ENCODE results near the gene GDPD4.

Gene GDPD4

GRCh38 chr11:77187776-77188632, 113.5 kb downstream of the GDPD4 start:
- no peak for DNase-seq

- no peak for DNase-seq
Observed at GRCh38 chr11:77187111-77187750, 114.3 kb downstream of the GDPD4 start.

GRCh38 chr11:77186302-77186701, 115.2 kb downstream of the GDPD4 start:
- no peak for DNase-seq

DNA sequence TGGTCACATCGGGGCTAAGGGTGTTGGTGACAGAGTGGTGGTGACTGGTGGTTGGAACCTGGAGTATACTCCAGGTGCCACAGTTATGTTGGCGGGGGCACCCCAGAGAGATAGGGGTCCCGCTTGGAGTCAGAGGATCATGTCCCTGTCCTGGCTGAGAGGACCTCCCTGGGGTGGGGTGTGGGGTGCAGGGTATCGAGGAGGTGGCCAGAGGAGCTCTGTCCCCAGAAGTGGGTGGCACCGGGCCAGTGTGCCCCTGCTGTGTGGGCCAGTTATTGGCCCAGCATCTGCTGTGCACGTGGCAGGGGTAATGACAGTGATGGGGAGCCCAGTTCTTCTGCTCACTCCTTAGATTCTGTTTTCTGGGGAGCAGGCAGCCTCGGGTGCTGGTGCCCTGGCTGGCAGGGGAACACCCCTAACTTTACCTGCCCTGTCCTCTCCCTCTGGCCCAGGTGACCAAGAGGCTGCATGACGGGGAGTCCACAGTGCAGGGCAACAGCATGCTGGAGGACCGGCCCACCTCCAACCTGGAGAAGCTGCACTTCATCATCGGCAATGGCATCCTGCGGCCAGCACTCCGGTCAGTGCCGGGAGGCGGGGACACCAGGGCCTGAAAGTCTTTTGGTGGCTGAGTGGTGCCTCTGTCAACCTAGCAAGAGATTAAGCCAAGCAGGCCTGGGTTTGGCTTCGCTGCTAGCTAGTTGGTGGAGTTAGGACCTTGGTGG, 117.2 kb downstream of the GDPD4 start:
- DNase-seq = no peak

DNA sequence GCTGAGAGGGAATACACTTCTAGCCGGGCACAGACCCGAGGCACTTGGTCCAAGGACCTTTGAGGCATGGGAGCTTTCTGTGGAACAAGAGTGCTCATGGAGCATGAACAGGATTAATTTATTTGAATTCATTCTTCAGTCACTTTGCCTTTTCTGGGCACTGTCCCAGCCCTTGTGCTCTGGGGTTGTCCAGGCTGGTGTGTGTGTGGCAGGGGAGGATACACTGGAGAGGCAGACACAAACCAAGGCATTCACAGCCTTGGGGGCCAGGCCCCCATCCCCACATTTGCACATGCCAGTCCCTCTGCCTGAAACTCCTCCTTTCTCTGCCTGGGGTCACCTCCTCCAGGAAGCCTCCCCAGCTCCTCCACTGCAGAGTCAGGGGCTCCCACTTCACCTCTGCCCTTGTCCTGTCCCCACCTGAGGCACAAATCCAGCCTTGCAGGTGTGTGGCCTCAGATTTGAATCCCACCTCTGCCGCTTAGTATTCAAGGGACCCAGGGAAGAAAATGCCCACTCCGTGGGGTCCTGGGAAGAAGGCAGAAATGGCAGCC, 118.0 kb downstream of the GDPD4 start:
- DNase-seq = no peak

DNA sequence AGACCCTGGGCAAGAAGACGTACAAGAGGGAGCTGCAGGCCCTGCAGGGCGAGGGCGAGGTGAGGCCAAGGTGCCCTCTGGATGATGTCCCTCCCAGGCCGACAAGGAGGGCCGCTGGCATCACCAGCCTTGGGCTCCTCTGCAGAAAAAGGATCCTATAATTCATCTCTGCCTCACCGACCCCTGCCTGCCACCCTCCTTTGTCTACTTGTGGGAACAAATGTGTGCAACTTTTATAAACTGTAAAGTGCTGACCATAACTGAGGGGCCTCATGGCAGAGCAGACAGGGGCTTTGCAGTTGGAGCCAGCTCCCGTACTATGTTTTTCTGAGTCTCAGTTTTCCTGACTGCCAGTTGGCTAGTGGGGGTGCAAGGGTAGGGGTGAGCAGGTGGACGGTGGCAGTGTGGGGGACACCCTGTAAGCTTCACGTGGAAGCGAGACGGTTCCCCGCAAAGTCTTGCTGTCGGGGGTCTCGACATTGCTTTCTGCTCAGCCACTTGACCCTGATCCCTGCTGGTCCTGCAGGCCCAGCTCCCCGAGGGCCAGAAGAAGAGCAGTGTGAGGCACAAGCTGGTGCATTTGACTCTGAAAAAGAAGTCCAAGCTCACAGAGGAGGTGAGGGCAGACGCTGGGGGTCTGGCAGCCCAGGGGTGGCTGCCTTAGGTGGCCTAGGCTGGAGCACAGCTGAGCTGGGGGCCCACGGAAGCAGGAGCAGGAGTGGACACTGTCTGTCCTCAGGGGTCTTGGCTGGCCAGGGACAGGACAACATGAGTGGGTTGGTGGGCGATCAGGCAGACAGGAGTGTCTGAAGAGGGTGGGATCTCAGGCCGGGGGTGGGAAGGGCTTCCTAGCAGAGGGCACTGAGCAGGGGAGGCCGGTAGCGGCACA, 118.7 kb downstream of the GDPD4 start:
- DNase-seq = no peak

DNA sequence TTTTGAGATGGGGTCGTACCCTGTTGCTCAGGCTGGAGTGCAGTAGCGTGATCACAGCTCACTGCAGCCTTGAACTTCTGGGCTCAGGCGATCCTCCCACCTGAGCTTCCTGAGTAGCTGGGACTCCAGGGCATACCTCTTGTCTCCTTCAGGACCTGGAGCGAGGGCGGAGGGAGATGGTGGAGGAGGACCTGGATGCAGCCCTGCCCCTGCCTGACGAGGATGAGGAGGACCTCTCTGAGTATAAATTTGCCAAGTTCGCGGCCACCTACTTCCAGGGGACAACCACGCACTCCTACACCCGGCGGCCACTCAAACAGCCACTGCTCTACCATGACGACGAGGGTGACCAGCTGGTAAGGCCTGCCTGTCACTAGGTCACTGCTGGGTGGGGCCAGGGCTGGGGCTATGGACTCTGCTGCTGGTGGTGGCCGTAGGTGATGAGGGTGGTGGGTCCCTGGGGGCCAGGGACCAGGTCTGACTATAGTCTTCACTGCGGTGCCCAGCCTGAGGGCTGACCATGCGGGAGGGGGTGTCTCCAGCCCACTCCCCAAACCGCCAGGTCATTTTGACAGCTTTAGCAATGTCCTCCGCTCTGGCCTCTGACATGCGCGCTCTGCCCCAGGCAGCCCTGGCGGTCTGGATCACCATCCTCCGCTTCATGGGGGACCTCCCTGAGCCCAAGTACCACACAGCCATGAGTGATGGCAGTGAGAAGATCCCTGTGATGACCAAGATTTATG, 119.5 kb downstream of the GDPD4 start:
- no peak for DNase-seq

GRCh38 chr11:77181226-77181625, 120.3 kb downstream of the GDPD4 start:
- no peak for DNase-seq

- DNase-seq = no peak
Observed at GRCh38 chr11:77180346-77180745, 121.1 kb downstream of the GDPD4 start.

GRCh38 chr11:77179681-77180080, 121.8 kb downstream of the GDPD4 start:
- DNase-seq = no peak

- DNase-seq = no peak
Observed at GRCh38 chr11:77179048-77179447, 122.4 kb downstream of the GDPD4 start.

GRCh38 chr11:77178150-77178549, 123.3 kb downstream of the GDPD4 start:
- DNase-seq = no peak

DNA sequence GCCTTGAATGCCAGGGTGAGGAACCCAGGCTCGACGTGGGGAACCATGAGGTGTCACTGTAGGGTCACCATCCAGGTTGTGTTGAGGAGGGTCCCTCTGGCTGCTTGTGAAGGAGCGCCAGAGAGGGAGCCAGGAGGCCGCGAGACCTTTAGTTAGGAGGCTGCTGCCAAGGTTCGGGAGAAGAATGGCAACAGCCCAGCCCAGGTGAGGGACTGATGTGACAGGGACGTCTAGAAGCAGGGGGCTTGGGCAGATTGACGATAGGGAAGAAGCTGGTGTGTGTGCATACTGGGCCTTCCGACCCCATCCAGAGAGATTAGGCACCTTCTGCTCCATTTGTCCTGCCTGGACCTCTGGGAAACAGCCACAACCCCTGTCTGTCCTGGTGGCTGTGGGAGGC, 124.5 kb downstream of the GDPD4 start:
- no peak for DNase-seq

- DNase-seq = no peak
Observed at GRCh38 chr11:77175869-77176539, 125.5 kb downstream of the GDPD4 start.

- no peak for DNase-seq
Observed at GRCh38 chr11:77175021-77175842, 126.3 kb downstream of the GDPD4 start.

DNA sequence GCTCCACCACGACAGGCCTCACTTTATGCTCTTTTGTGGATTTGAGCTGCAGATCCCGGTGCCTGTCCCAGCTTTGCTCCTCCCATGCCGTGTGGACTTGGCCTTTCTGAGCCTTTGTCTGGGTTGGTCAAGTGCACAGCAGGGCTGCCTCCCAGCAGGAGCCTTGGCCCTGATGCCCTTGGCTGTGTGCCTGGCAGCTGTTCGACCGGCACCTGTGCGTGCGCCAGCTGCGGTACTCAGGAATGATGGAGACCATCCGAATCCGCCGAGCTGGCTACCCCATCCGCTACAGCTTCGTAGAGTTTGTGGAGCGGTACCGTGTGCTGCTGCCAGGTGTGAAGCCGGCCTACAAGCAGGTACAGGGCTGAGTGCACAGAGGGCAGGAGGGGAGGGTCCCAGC, 126.9 kb downstream of the GDPD4 start:
- no peak for DNase-seq

DNA sequence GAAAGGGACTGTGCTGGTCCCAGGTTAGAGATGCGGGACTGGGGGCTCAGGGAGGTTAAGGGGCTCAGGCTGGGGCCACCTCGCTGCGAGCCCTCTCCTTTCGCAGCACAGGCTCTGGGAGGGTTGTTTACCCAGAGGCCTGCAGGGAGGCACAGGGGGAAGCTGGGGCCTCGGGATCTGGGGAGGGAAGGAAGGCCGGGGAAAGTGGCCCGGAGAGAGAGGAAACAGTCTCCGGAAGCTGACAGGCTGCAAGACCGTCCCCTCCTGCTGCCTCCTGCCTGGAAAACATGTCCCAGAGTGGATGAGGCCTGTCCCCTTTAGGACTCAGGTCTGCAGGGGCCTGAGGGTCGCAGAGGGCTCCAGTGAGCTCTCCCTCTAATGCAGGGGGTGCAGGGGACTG, 128.0 kb downstream of the GDPD4 start:
- no peak for DNase-seq

GRCh38 chr11:77172666-77172982, 128.9 kb downstream of the GDPD4 start:
- no peak for DNase-seq

DNA sequence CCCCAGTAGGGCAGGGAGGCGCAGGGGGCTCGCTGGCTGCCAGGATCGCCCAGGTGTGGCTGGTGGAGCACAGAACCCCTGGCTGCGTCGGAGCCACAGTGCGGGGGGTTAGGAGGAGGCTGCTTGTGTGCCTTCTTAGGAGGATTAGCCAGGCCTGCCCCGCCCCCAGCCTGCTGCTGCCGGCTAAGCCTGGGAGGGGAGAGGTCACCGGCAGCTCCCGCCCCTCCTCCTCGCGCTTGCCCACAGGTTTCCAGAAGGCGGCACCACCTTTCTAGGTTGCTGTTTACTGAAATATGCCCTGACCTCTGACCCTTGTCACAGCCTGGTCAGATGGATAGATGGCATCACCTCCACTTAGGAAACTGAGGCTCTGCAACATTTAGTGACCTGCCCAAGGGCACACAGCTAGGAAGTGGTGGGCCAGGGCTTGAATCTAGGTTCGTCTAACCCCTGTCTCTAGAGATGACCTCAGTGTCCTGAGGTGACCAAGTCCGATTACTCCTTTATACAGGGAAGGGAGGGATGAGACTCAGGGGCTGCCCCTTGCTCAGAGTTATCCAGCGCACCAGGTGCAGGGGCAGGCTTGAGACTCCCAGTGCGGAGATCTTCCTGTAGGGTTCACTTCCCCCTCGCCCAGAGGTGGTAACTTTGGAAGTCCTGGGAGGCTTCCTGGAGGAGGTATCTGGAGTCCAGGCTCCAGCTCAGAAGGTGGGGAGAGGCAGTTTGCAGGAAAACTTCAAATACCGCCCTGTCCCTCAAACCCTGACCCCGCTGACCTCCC, 129.4 kb downstream of the GDPD4 start:
- DNase-seq = peak; percentile 13

DNA sequence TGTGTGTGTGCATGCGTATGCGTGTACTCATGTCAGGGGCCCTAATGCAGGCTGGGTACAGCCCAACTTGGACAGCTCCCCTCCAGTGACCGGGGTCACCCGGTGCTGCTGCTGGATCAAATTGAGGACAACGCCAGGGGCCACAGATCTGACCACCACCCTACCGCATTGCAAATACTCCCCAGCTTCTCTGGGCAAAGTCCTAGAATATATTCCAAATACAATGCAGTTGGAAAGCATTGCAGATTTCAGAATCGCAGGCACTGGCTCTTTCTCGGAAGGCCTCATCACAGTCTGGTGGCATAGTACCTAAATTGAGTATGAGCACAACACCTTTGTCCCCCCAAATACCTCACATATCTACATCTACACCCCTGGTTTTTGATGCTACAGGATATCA, 130.2 kb downstream of the GDPD4 start:
- DNase-seq = no peak
